Measurements from ENCODE around the gene WASL.
"Not testable (repeated sequence)": the region's sequence is repeated elsewhere in the genome, so short reads cannot be mapped to it uniquely, and the experiment has no call there.

Gene WASL

GRCh38 chr7:123732413-123733091 is 16.3 kb downstream of the WASL start:
- DNase-seq (ENCODE audit: low read depth) = no peak

GRCh38 chr7:123729218-123729578 is 19.6 kb downstream of the WASL start:
- no peak for DNase-seq (ENCODE audit: low read depth)

GRCh38 chr7:123727071-123727837 is 21.5 kb downstream of the WASL start:
- DNase-seq (ENCODE audit: low read depth) = no peak

- no peak for DNase-seq (ENCODE audit: low read depth)
These were observed 23.1 kb downstream of the WASL start for GRCh38 chr7:123725586-123726171.

- no peak for DNase-seq (ENCODE audit: low read depth)
These were observed 24.0 kb downstream of the WASL start for GRCh38 chr7:123724817-123725253.

GRCh38 chr7:123723913-123724312 is 24.9 kb downstream of the WASL start:
- DNase-seq (ENCODE audit: low read depth) = no peak

- DNase-seq (ENCODE audit: low read depth) = not testable (repeated sequence)
These were observed 28.3 kb downstream of the WASL start for GRCh38 chr7:123720527-123720926.

GRCh38 chr7:123719197-123719721 is 29.5 kb downstream of the WASL start:
- no peak for DNase-seq (ENCODE audit: low read depth)

GRCh38 chr7:123718773-123719172 is 30.0 kb downstream of the WASL start:
- no peak for DNase-seq (ENCODE audit: low read depth)

- no peak for DNase-seq (ENCODE audit: low read depth)
These were observed 31.1 kb downstream of the WASL start for GRCh38 chr7:123717689-123718088.

GRCh38 chr7:123716877-123717276 is 31.9 kb downstream of the WASL start:
- DNase-seq (ENCODE audit: low read depth) = no peak

GRCh38 chr7:123715799-123716198 is 33.0 kb downstream of the WASL start:
- no peak for DNase-seq (ENCODE audit: low read depth)

GRCh38 chr7:123715198-123715597 is 33.6 kb downstream of the WASL start:
- DNase-seq (ENCODE audit: low read depth) = no peak

- DNase-seq (ENCODE audit: low read depth) = no peak
These were observed 34.3 kb downstream of the WASL start for GRCh38 chr7:123714296-123715080.

- DNase-seq (ENCODE audit: low read depth) = no peak
These were observed 36.2 kb downstream of the WASL start for GRCh38 chr7:123712619-123713018.

- no peak for DNase-seq (ENCODE audit: low read depth)
These were observed 36.9 kb downstream of the WASL start for GRCh38 chr7:123711832-123712293.

GRCh38 chr7:123710683-123711082 is 38.1 kb downstream of the WASL start:
- DNase-seq (ENCODE audit: low read depth) = no peak

- no peak for DNase-seq (ENCODE audit: low read depth)
These were observed 39.3 kb downstream of the WASL start for GRCh38 chr7:123709525-123709924.

GRCh38 chr7:123705211-123705901 is 43.4 kb downstream of the WASL start:
- no peak for DNase-seq (ENCODE audit: low read depth)

GRCh38 chr7:123695944-123696677 is 52.7 kb downstream of the WASL start:
- DNase-seq (ENCODE audit: low read depth) = no peak

GRCh38 chr7:123692471-123692877 is 56.3 kb downstream of the WASL start:
- DNase-seq (ENCODE audit: low read depth) = no peak

Measured in activated T-cell treated with anti-CD3 and anti-CD28 coated beads for 24 hours (primary cell).